SHP77 treated with DMSO at 0.1 percent for 48 hours (cell line): ENCODE data around the gene AIMP2.
"Not testable (repeated sequence)": the region's sequence is repeated elsewhere in the genome, so short reads cannot be mapped to it uniquely, and the experiment has no call there.

Experiments
- DNase-seq: peaks from one replicate; lab custom pipeline; 2025; lab: John Stamatoyannopoulos, UW

The AIMP2 gene

DNA sequence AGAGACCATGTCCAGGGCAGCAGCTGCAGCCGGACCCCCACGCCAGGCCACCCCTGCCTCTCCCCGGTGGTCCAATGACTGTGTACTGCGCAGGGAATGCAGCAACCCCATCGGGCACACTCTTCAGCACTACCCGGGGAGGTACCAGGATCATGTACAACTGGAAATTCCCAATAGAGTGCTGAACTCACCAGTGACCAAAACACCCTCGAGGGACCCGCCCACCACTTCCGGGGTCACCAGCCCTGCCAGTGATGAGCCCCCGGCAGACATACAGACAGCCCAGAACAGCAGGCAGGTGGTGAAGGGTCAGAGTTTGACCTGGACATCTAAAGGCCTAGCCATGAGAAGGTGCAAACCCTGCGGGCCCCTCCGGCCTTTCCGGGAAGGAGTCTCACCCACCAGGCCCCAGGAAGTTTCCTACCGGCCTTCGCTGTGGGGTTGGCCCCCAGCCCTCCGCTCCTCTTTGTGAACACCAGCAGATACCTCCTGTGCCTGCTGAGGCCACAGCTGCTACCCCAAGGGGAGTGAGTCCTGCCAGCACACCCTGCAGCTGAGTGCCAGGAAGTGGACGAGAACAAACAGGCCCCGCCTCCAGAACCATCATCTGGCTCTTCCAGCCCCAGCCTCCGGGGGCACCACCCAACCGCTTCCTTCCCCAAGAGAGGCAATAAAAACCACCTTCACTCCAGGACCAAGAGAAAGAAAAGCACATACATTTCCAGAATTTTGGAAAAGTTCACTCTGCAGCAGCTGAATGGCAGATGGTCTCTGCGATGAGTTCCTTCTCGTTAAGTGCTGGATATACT lies 17.1 kb downstream of the AIMP2 start:
- peak; percentile 85 for DNase-seq

DNA sequence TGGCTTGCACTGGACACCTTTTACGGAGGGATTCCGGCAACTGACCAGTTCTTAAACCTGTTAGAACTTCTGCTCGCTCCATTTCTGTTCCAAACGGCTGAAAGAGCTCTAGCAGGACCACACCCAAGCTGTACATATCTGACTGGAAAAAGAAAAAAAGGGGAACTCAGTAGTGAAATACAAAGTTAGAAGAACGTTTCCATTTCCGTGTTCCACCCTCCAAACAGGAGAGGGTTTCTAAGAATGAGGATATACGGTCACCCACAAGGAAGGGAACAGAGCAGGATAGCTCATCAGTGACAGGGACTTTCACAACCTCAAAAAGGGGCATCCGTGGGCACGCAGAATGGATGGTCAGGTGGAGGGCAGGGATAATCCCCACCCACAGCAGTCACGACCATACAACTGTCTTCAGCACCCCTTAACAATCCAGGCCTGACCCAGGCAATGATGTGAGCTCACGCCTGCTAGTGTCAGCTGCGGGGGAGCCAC lies 17.8 kb downstream of the AIMP2 start:
- DNase-seq, result no peak

DNA sequence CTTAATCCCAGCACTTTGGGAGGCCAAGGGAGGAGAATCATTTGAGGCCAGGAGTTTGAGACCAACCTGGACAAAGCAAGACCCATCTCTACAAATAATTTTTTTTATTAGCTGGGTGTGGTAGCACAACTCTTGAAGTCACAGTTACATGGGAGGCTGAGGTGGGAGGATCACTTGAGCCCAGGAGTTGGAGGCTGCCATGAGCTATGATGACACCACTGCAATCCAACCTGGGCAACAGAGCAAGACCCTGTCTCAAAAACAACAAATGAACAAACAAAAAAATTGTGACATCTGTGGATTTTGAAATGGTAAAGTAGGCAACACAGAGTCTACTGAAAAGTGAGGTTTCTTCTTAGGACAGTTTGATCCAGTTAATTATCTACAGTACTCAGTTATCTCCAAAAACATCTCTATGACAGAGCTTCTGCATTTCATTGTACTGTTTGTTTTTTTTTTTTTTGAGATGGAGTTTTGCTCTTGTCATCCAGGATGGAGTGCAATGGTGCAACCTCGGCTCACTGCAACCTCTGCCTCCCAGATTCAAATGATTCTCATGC lies 18.8 kb downstream of the AIMP2 start:
- no peak for DNase-seq

DNA sequence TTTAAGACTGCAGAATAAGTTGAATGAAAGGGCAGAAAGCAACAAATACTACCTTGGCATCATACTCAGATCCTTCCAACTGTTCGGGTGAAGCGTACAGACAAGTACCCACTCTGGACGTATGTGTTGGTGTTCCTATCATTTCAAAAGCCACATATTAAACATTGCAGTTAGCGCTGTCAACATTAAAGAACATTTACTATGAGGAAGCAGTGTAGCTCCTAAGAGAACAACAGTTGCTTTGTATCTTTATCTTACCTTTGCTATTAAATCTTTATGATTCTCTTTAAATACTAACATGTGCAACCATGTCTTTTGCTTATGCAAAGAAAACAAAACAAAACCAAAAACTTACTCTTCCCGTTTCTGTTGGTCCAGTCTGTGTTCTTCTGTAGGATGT lies 19.5 kb downstream of the AIMP2 start:
- DNase-seq, result no peak

DNA sequence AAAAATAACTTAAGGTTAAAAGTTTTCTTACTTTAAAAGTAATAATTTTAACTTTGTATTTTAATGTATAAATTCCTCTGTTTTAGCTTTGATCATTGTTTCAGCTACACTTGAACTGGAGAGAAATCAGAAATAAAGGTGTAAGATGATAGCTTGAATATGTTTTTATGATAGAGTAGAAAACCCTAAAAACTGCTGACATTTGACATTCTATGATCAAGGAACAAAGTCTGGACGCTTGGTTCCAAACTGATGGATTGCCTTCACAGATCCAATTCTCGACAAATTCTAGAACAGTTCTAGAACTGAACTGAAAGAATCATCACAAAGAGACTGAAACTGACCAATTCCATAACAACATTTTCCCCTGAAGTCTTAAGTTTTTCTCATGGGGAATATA lies 21.9 kb downstream of the AIMP2 start, which contains the start of gene ANKRD61:
ANKRD61 (plus strand) TSS at position 389 of the 400 bp plus-strand sequence; CDS start at position 389, 0 bp downstream.
- no peak for DNase-seq

DNA sequence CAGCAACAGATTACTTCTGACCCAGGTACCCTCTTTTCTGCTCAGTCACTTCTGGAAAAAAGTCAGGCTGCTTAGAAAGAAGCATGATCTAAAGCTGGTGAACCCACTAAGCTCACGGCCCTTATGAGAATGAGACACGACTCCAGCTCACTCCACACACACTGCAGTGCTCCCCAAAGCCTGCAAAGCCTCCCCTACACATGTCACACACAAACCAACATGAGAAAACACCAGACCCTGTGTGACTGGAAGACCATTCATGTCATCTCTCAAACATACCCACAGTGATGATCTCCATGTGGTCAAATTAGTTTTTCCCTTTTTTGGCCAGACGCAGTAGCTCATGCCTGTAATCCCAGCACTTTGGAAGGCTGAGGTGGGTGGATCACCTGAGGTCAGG lies 22.5 kb downstream of the AIMP2 start:
- no peak for DNase-seq

DNA sequence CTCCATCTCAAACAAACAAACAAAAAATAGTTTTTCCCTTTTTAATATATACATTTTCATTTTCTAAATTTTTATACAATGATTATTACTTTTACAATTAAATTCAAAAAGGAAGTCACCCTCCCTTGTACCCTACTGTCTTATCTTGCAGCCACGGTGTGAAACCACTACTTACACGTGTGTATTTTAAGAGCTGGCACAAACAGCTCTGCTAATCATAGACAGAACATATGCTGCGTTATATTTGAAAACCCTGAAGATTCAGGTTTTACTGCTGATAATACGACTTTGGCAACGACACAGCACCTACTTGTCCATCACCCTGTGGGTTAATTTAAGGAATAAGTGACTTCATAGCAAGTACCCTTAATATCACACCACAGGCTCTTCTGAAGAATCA lies 23.1 kb downstream of the AIMP2 start:
- no peak for DNase-seq

DNA sequence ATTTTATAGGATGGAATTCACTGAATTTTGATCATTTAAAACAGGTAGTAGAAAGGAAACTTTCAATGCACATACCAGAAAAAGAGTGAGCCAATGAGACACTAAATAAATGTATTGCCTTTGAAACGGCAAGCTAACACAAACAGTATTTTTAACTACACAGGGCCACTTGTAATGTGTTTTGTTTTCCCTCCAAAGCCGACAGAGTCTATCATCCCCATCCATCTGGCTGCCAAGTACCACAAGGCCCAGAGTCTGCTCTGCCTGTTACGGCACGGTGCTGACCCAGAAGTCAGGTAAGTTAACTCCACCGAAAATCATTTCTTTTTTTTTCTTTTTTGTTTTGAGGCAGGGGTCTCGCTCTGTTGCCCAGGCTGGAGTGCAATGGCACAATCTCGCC lies 23.6 kb downstream of the AIMP2 start:
- no peak for DNase-seq

DNA sequence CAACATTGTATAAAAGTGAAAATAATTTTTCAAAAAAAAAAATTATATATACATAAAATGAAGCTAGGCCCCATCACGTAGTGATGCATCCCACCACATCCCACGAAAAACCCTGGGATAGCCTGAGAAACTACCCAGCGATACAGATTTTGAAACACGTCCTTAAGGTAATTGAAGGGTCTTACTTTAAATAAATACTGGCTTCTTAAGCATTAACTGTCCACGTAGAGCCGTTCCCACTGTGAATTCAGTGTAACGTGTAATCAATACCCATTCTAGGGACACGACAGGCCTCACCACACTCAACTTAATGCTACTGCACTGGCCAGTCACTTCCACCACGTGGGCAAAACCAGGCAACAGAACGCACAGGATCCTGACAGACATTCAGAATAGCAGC lies 26.1 kb downstream of the AIMP2 start:
- no peak for DNase-seq

DNA sequence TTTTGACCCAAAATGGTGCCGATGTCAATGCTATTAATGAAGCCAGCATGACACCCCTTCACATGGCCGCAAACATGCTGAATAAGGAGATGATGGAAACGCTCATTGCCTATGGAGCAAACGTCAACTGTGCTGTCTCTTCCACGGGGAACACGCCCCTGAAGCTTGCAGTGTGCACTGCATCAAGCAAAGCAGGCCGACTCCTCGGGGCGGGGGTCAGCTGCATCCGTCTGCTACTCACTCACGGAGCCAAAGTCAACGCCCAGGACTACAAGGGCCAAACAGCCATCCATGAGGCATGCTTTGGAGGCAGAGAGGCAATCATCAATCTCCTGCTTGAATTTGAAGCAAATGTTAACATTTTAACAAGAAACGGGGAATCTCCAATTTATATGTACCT lies 26.6 kb downstream of the AIMP2 start:
- no peak for DNase-seq

DNA sequence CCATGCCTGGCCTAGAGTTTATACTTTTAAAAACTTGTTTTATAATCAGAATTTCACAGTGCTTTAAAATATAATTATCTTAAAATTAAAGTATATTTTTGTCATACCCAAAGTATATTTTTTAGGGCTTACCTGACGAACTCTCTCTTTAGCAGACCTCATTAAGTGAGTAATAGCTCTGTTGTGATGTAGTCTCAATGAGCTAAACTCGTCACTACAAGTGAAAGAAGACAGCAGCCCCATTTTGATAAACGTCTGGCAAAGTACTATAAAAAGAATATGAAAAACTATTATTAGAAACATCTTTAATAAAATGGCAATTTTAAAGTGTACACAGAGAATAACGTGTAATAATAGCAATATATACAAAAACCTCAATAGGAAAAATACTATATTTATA lies 40.7 kb downstream of the AIMP2 start:
- no peak for DNase-seq

DNA sequence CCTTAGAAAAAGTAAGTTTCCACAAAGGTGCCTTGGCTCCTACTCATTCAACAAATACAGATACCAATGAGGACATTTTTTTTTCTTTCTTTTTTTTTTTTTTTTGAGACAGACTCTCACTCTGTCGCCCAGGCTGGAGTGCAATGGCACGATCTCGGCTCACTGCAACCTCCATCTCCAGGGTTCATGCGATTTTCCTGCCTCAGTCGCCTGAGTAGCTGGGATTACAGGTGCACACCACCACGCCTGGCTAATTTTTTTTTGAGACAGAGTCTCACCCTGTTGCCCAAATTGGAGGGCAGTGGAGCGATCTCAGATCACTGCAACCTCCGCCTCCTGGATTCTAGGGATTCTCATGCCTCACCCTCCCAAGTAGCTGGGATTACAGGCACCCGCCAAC lies 42.1 kb downstream of the AIMP2 start:
- not testable (repeated sequence) for DNase-seq

DNA sequence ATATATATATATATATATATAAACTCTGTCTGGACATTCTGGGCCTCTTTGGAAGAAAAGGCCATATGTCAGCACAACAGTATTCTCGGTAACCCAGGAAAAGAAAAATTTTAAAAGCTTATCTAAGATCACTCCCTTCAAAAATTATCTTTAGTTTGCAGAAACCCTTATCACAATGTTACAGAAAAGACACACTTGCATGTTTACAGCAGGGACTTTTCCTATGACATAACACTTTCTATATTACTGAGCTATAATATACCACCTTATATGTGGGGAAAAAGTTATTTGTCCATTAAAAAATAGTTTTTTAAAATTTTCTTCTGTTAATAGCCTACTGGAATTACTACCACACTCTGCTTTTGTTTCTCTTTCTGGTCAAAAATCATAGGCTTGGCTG lies 47.5 kb downstream of the AIMP2 start:
- no peak for DNase-seq

DNA sequence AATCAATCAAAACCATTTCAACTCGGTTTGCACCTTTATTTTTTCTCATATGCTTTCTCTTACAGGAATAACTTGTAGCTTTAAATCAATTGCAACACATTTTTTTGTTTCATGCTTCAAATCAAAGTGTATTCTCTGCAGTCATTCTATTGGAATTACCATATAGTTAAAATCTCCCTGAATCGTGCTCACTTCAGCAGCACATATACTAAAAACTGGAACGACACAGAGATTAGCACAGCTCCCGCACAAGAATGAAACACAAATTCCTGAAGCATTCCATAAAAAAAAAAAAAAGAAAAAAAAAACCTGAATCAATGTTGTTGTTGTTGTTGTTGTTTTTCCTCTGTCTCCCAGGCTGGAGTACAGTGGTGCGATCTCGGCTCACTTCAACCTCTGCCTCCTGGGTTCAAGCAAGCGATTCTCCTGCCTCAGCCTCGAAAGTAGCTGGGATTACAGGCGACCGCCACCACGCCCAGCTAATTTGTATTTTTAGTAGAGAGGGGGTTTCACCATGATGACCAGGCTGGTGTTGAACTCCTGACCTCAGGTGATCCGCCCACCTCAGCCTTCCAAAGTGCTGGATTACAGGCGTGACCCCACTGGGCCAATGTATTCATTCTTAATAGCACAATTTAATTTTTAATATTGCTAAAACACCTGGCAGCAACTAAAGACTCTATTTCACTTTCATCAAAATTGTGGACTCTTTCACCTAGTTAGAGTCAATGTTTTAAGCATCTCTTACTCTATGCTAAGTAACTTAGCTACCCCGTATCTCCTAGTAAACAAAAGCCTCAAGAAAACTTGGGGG lies 48.5 kb downstream of the AIMP2 start:
- no peak for DNase-seq

DNA sequence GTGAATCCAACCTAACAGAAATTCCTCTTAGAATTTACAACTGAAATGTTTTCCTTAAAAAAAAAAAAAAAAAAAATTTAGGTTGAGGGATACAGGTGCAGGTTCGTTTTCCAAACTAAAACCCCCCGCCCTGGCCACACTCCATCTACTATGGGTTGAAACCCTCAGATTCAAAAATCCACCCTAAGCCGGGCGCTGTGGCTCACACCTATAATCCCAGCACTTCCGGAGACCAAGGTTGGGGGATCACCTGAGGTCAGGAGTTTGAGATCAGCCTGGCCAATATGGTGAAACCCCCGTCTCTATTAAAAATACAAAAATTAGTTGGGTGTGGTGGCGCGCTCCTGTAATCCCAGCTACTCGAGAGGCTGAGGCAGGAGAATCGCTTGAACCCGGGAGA lies 50.9 kb downstream of the AIMP2 start:
- not testable (repeated sequence) for DNase-seq

DNA sequence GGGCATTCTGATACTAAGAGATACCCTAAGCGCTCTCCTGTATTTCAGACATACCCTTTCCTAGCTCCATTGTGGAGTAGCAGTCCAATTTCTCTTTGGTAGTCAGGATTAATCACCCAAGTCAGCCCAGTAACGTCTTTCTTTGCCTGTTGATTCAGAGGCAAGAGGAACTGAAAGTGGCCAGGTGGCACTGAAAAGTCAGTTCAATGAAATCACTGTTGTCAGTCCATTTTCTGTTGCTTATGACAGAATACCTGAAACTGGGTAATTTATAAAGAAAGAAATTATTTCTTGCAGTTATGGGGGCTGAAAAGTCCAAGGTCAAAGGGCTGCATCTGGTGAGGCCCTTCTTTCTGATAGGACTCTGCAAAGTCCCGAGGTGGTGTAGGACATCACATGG lies 62.3 kb downstream of the AIMP2 start:
- no peak for DNase-seq
